Left lobe of liver (tissue), 1 donor: ENCODE data around the gene PATJ. TPM values are rescaled to one million over a fixed set of nuclear protein-coding genes. Genes with fewer than 3 reads are reported as not detected.

Source experiments
- total RNA-seq: library from RNA; stranded (reverse); gene quantifications from one replicate; pipeline ENCODE4 v1.2.1, GENCODE V29; 2021
- donor health status: DM: no; HTN: yes; CAD: no.

PATJ gene
- total RNA-seq, 1 donor from 2014 or later = 33.4 TPM

Other genes with a start within 250 kb of the PATJ start
- 14.4 TPM for gene TM2D1, start 17.3 kb upstream of the PATJ start, total RNA-seq